Stimulated activated CD4-positive, alpha-beta T cell treated with anti-CD3 and anti-CD28 coated beads, TNF-alpha, amount 100 ng/mL, for 4 hours (primary cell): ENCODE data around the gene SNX1.

Experiments used
- DNase-seq, 3 experiments: peaks; one replicate each; pipeline ENCODE4 v3.0.0-alpha.2; 2020; ENCODE audit warnings: low read depth in 3 of 3

SNX1 gene

DNA sequence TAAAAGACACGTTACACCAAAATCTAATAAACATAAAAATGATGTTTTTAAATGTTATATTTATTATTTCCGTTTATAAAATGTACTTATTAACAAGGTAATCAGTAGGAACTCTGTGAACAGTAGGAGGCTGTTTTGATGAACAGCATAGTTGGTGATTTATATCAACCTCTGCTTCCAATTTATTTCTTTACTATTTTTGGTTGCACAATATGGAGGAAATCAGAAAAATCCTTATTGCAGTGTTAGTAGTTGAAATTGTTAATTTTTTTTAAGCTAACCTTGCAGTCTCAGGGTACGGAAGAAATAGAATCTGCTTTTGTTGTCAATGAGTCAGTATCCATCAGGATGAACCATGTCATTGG, 50.7 kb downstream of the SNX1 start:
- DNase-seq, result no peak

DNA sequence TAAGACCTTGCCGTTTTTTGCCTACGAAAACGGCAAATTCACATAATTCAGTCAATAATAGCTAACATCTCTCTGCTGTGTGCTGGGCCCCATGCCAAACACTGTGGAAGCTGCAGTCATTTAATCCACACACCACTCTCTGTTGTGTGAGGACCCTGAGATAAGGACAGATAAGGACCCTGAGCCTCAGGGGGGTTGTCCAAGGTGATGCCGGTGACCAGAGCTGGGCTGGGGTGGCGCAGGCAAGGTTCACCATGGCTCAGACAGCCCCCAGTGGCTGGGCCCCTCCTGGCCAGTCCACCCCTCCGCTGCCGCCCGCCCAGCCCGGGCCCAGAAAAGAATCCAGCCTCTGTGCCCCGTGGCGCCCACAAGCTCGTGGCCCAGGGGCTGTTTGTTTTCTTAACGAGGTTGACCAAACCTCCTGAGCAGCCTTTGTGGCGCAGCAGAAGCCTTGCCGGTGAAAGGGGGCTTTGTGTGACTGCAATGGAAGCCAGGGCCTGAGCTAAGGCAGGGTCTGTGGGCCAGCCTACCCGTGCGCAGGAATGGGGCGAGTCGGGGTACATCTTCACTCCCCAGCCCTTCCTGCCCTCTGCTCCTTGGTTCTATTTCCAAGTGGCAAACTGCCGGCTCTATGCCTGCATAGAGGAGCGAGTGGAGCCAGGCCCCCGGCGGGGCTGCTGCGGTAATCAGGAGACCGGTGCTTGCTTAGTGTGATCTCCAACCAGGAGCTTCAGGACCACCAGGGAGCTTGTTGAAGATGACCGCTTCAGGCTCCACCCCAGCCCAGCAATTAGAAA, 51.3 kb downstream of the SNX1 start:
- no peak for DNase-seq

DNA sequence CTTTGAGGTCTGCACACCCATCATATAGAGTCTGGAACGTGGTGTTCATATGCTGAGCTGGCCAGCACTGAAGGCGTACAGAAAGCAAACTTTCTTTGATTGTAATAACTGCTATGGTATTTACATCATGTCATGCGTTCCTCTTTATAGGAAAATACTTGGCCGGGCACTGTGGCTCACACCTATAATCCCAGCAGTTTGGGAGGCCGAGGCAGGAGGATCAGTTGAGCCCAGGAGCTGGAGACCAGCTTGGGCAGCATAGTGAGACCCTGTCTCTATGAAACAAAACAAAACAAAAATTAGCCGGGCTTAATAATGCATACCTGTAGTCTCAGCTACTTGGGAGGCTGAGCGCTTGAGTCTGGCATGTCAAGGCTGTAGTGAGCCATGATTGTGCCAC, 52.4 kb downstream of the SNX1 start:
- no peak for DNase-seq

DNA sequence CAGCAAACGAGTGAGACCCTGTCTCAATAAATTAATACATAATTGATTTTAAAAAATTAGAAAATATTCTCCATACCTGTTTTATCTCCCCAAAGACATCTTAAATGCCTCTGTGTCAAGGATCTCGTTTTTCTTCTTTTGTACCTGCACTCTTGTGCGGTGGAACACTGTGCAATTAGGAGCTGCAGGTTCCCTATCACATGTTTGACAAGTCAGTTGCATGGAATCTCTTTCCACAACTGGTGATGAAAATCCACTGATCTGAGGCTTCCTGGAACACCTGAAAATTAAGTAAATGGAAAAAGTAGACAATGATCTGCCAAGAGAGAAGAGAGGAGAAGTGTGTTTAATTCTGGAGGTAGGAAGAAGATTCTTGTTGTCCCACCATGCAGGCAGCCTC, 52.8 kb downstream of the SNX1 start:
- DNase-seq, result no peak

DNA sequence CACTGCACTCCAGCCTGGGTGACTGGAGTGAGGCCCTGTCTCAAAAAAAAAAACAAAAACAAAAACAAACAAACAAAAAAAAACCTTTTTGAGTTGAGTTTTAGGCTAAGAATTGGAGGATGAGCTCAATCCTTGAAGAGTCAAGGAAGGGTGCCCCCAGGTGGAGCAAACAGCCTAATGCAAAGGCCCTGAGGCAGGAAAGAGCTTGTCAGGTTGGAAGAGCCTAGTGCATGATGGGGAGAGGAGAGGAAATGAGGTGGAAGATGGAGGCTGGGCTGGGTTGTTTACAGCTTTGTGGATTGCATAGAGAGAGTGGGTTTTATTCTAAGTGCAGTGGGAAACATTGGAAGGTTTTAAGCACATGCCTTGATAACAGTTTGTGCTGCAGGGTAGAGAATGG, 53.6 kb downstream of the SNX1 start:
- no peak for DNase-seq

DNA sequence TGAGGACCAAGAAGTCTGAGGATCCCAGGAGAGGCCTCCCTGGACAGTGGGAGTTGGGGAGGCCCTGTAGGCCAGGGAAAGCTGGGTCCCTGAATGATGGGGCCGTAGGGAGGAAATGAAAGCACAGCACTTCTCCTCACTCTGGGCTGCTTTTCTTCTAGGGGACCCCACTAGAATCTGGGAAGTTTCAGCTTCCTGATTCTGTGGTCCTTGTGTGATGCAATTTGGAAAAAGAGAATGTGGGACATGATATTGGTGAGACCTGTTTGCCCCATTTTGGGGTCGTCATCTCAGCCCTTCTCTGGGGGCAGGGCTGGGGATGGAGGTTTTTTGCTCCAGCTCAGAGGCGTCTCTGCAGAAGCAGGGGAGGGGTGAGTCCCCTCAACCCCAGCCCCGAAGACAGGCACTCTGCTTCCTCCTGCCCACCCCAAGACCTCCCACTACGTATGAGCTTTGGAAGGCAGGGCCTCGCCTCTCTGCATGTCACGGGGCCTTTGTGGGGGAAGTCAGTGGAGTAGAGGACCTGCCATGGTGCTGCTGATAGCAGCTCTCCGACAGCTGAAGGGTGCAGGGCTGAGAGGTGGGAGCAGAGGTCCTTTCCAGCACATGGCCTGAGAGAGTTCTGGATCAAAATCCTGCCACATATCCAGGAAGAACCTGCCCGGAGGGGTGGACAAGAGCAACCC, 54.3 kb downstream of the SNX1 start:
- DNase-seq, result no peak

DNA sequence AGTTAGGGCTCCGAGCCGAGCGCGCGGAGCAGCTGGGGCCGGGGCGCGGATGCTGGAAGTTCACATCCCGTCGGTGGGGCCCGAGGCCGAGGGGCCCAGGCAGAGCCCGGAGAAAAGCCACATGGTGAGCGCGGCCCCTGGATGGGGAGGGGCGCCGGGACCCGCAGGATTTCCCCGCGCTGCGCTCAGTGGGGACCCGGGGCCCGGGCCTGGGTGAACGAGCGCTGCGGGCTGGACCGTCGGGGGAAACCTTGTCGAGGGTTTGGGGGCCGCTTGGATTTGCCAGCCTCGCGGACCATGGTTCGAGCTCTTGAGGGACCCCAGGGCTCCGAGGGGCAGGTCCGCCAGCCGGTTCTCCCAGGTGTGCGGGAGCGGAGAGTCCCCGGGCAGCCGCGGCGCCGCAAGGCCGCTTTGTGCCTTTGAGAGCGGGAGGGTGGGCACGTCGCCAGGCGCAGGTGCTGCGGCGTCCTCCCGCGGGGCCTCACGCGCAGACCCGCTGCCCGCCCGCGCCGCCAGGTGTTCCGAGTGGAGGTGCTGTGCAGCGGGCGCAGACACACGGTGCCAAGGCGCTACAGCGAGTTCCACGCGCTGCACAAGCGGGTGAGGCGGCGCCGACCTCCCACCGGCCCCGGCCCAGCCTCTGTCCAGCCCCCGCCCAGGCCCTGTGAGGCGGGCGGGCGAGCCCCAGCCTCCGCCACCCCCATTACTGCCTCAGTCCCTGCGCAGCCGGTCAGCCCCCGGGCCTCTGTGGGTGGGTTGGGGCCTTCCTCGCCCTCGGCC, 56.1 kb downstream of the SNX1 start, which contains the start of gene SNX22:
TSS of gene SNX22 (plus strand) at position 5 of the 780 bp plus-strand sequence. CDS start at position 50, 45 bp downstream.
- no peak for DNase-seq

DNA sequence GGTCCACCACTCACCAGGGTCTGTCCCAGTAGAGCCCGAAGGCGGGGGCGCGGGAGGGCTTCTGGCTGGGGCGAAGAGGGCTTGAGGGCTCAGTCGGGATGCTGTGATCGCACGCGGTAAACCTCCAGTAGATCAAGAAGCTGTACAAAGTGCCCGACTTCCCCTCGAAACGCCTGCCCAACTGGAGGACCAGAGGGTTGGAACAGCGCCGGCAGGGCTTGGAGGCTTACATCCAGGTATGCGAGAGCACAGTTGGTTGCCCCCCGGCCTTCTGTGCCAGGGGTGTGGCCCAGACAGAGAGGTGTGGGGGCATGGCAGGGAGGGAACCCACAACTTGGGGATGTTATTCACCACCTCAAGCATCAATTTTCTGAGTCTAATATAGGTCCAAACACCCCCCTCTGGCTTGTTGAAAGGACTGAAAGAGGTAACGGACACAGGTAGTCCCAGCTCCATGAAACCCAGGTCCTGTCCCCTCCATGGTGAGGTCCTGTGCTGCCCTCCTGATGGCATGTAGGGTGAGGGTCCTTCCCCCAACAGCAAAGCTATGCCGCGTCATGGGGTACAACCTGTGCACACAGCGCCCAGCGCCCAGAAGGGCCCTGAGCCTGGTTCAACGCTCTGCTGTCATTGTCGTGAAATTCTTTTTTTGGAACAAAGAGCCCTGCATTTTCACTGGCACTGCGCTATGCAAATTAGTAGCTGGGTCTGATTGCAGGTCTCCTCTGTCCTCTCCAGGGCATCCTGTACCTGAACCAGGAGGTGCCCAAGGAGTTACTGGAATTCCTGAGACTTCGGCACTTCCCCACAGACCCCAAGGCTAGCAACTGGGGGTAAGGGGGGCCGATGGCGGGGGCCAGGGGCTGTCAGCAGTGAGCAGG, 57.0 kb downstream of the SNX1 start:
- DNase-seq, result no peak

DNA sequence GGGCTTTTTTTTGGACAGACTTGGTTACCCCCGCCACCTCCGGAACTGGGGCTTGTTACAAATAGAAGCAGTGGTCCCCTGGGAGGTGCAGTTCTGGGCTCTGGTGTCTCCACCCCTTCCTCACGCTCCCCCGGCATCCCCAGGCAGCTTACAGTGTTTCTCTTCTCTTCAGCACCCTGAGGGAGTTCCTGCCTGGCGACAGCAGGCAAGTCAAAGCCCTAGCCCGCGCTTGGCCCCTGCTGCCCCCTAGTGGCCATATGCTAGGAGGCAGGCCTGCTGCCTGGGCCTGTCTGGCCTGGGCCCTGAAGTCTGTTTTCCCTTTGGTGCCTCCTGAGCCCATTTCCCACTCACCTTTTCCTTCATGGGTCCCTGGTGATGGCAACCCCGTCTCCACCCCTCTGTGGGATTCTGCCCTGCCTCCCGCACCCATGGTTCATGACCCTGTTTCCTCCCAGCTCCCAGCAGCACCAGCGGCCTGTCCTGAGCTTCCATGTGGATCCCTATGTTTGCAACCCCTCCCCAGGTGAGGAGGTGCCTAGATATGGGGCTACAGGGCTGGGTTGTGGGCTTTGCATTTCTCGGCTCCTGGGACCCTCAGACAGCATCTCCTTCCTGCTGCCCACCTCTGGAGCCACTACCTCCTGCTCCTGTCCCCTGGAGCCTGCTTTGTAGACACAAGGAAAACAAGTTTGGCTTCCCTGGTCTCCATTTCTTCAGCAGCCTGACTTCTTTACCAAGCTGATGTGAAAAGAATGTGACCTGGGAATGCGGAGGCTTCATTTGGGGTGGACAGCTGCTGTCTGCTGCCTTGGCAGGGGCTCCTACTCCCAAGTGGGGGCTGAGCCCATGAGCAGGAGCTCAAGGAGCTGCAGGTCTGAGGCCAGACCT, 57.9 kb downstream of the SNX1 start:
- peak; percentile 79 to 96 (median 81) for DNase-seq

DNA sequence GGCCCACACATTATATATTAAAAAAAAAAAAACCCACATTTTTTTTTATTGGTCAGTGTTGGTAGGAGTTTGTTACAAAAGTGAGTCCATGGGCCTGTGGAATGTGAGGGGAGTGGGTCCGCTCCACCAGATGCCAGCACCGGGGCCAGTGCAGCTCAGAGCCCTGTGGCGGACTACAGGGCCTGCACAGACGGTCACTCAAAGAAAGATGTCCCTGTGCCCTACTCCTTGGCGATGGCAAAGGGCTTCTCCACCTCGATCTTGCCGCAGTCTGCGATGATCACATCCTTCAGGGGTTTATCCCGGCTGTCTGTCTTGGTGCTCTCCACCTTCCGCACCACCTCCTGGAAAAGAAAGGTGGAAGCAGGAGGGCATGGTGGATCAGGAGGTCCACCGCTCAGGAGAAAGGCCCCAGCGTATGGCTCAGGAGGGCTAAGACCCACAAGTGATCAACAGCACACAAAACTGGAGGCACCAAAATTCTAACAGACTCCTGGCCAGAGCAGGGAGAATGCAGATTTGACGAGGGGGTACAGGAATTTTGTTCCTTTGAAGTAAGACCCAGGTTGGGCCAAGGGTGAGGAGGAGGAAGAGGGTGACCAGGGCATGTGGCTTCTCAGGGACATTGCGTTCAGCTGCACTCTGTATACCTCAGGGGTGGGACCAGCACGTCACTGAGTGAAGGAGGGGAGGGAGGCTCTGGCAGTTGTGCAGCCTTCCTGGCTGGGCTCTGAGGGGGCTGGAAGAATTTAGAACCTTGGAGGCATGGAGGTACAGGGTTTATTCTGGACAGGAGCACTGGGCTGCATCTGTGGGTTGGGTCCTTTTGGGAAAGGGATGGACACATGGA, 60.2 kb downstream of the SNX1 start:
- no peak for DNase-seq

DNA sequence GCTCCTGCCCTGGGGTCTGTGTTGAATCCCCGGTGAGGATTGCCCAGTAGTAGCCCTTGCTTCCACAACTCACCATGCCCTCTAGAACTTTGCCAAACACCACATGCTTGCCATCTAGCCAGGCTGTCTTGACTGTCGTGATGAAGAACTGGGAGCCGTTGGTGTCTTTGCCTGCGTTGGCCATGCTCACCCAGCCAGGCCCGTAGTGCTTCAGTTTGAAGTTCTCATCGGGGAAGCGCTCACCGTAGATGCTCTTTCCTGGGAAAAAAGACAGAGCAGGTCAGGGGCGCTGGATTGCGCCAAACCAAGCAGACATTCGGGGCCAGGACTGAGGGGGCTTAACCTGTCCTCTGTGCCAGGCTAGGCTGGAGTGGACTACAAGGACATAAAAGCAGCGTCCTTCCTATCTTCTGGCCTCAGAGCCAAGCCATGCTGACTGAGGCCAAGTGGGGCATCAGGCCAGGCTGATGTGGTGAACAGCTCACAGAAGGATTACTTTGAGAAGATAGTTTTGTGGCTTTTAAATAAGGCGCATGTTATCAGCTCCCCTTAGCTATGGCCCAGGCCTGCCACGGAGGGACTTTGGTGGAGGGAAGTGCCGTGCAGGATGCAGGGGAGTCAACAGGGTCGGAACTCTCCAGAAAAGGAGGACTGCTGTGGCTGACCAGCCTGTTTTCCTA, 61.0 kb downstream of the SNX1 start:
- DNase-seq, result no peak

DNA sequence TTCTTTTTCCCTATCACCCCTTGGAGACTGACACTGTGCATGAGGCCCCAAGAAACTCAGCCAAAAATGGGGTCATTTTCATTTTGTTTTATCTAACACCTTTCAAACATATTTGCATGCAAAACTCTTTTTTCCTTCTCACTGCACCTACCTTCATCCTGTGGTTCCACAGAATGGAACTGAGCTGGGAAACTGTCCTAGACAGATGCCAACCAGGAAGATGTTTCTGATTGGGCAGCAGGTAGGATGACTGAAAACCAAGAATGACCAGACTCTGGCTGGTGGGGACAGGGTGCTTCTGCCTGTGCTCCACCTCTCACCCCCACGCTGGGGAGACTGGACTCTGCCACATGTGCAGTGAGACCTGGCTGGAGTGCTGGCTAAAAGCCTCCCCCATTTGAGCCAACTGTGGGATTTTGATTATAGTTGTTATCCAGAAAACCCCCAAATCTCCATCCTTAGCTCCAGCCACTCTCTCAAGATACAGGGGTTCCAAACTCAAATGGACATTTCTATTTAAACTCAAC, 61.9 kb downstream of the SNX1 start:
- no peak for DNase-seq

DNA sequence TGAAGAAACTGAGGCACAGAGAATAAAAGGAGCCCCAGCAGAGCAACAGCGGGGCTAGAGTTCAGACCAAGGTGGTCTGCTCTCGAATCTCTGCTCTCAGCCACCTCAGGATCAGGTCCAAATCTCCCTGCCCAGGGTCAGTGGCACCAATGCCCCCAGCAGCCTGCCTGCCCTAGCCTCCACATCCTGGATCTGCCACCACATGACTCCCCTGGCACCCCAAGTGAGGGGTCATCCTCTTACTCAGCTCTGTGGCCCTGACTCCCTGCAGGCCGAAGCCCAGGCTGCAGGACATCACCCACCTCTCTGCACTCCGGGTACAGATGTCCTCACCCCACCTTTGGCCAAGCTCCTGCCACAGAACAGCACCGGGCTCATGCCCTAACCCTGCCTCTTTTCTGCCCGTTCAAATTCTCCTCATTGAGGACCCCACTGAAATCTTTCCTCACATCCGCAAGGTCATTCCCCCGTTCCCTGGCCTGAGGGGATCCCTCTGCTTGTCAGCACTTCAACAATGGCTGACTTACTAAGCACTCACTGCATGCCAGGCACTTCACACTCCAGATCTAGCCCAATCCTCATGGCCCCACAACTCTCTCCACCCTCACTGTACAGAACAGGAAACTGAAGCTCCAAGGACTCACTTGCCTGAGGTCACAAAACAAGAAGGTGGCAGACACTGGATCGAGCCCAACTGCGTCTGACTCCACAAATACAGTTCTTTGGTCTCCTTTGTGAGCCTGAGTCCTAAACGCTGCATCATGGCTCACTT, 62.8 kb downstream of the SNX1 start:
- no peak for DNase-seq

DNA sequence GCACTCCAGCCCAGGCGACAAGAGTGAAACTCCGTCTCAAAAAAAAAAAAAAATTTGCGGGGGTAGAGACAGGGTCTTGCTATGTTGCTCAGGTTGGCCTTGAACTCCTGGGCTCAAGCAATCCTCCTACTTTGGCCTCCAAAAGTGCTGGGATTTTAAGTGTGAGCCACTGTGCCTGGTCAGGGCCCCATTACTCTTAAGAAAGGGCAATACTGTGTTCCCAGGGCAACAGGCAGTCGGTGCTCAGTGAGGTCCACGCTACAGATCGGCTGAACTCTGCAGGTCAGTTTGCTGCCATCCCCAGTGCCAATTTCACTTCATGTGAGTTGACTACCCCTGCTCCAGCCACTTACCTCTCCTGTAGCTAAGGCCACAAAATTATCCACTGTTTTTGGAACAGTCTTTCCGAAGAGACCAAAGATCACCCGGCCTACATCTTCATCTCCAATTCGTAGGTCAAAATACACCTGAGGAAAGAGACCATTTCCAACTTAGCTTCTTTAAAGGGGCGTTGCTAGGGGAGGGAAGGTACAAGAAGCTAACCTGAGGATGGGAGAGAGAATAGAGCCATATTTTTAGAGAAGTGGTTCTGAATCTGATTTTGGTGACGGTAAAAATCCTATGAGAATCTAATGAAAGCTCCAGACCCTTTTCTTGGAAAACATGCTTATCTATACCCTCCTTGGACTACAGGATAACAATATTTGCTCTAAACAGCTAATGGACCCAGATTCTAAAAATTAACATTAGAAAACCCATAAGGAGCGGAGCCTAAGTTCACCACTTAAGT, 66.1 kb downstream of the SNX1 start:
- DNase-seq, result no peak

DNA sequence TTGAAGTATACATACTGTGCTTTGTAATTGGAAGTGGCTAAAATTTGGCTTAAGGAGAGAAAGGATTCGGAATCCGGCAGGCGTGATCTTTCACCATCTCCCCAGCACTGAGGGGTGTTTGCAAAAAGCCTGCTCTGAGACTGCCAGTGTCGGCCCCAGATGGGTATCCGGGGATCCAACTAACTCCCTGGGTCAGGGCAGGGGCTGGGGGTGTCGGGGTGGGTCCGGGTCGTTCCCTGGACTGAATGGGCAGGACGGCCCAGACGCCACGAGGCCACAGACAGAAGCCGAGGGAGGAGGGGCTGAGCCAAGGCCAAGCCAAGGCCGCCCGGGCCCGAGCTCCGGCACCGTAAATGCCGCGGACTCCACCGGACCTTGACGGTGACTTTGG, 66.7 kb downstream of the SNX1 start:
- DNase-seq, result no peak

DNA sequence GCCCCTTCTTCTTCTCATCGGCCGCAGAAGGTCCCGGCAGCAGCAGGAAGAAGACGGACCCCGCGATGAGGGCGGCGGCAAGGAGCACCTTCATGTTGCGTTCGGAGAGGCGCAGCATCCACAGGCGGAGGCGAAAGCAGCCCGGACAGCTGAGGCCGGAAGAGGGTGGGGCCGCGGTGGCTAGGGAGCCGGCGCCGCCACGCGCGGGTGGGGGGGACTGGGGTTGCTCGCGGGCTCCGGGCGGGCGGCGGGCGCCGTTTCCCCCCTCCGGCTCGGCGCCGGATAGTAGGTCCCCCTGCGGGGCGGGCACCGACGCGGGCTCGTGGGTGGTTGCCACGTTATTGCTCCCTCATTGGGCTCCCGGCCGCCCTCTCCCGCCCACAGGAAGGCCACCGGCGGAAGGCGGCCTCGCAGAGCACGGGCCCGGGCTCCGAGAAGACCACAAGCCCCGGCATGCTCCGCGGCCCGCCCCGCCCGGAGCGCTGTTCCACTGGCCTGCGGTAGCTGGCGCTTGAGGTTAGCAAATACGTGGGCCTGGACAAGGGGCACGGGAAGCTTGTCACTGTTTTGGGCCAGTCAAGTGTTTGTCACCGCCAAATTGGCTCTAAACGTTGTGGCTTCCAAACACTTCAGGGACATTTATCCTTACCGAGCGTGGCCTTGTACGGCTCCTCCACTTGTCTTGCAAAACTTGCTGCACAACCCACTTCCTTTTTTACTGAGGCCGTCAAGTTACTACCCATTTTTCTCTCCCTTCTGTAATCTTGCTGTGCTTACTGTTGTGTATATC, 67.3 kb downstream of the SNX1 start, which contains the start of gene PPIB:
TSS of gene PPIB (minus strand) at position 154 of the 790 bp plus-strand sequence. CDS start at position 118, 36 bp downstream.
- DNase-seq, result peak; percentile 93 to 94 (median 93)
